HG02981 (cell line): ENCODE data around the gene GINS3.

ENCODE experiments used
- ATAC-seq: cut with Tn5 transposase; IDR thresholded peaks from one replicate; pipeline ENCODE4 v1.9.1; 2021; ENCODE audit warnings: mild to moderate bottlenecking, moderate library complexity; ENCODE audit not compliant: unreplicated experiment

Gene GINS3

DNA sequence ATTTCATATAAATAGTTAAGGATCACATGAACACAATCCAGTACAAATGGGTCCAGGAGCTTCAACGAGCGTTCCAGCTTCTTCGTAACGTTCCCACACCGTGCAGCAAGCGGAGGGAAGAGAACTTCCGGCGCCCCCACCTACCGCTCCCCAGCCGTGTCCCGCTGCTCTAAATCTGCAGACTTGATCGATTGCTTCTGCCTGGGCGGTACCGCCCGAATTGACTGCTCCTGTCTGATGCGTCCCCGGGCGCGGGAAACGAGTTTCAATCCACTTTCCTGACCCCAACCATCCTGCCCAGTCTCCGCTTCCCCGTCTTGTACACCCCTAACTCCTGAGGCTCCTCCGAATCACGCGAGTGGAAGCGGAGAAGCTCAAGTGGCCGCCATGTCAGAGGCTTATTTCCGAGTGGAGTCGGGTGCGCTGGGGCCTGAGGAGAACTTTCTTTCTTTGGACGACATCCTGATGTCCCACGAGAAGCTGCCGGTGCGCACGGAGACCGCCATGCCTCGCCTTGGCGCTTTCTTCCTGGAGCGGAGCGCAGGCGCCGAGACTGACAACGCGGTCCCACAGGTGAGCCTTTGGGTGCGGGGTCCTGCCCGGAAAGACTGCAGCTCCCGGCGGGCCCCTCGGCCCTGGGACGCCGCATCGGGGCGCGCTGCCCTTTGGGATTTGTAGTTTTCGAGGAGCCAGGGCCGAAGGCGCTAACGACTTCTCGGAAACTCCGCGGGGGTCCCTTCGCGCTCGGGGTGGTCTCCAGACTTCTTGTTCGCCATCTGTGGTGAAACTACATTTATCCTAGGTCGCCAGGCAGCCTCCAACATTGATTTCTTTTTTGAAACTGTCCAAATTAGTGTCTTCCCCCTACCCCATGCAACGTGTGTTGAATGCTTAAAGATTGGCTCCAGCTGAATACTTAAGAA lies at the start of gene GINS3:
TSS of gene GINS3 (plus strand) at position 257 of the 923 bp plus-strand sequence. CDS start at position 388, 131 bp downstream.
- peak; percentile 97 for ATAC-seq

DNA sequence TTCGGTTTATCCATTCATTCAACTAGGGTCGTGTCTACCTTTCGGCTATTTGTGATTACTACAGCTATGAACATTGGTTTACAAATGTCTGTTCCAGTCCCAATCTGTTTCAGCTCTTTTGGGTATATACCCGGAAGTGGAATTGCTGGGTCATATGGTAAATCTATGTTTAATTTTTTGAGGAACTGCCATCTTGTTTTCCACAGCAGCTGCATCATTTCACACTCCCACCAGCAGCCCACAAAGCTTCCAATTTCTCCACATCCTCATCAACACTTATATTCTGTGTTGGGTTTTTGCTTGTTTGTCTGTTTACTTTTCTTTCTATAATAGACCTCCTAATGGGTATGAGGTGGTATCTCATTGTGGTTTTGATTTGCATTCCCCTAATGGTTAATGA lies 48.7 kb upstream of the GINS3 start:
- no peak for ATAC-seq

DNA sequence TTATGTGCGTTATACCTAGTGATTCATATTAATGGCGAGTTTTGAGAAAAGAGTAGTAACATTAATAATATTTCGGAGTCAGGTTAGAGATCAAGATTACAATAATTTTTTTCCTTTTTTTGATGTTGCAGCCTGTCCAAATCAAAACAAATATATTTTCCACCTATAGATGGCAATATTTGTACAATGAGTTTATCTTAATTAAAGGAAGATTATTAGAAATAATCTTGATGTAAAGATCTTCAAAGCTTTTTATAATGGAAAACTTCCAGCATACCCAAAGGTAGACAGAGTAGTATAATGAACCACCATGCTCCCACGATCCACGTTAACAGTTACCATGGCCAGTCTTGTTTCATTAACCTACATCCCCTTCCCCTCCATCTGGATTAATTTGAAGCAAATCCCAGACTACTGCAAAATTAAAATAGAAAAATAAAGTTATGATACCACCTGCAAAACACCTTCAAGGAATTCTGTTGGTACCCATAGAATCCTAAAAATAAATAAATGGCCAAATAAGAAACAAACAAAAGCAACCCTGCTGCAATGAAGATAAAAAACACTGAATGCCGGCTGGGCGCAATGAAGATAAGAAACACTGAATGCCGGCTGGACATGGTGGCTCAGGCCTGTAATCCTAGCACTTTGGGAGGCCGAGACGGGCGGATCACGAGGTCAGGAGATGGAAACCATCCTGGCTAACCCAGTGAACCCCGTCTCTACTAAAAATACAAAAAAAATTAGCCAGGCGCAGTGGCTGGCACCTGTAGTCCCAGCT lies 46.5 kb upstream of the GINS3 start:
- no peak for ATAC-seq

DNA sequence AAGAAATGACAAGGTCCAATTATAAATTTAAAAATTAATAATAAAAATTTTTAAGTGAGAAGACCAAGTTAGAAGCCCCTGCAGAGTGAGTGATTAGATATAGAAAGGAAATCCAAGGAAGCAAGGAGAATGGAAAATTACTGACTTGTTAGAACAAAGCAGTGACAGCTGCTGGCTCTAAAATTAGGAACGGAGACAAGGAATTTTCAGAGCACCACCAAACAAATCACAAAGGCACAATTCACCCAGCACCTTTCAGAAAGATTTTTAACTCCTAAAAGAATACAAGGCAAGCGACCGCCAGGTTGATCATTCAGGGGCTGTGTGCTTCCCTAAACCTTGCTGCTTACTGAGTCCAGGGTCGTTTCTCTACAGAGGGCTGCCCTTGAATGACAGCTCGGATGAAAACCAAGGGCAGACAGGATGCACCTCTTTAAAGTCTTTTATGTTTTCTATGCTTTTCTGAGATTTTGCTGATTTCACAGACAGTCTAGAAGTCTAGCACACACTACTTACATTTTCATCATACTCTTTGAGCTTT lies 45.4 kb upstream of the GINS3 start:
- ATAC-seq = no peak

DNA sequence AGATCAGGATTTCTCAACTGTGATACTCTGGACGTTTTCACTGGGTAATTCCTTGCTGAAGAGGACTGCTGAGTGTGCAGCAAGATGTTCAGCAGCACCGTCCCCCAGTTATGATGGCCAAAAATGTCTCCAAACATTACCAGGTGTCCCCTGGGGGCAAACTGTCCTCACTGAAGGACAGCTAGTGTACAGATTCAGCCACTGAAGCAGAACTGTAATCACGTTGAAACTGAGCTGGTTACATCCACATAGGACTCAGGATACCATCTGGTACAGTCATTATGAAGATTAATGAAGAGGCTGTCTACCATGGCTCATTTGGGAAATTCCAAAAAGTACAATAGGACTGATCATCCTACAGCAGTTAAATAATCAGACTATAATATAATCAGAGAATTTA lies 43.3 kb upstream of the GINS3 start:
- no peak for ATAC-seq

DNA sequence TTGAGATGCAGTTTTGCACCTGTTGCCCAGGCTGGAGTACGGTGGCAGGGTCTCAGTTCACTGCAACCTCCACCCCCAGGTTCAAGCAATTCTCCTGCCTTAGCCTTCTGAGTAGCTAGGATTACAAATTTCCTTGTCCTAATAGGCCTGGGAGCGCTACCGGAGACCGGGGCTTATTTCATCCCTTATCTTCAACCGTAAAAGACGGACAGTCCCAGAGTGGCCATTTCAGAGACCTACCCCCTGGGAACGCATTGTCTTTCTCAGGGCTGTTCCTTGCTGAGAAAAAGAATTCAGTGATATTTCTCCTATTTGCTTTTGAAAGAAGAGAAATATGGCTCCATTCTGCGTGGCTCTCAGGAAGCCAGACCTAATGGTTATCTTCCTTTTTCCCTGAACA lies 39.6 kb upstream of the GINS3 start:
- ATAC-seq = no peak

DNA sequence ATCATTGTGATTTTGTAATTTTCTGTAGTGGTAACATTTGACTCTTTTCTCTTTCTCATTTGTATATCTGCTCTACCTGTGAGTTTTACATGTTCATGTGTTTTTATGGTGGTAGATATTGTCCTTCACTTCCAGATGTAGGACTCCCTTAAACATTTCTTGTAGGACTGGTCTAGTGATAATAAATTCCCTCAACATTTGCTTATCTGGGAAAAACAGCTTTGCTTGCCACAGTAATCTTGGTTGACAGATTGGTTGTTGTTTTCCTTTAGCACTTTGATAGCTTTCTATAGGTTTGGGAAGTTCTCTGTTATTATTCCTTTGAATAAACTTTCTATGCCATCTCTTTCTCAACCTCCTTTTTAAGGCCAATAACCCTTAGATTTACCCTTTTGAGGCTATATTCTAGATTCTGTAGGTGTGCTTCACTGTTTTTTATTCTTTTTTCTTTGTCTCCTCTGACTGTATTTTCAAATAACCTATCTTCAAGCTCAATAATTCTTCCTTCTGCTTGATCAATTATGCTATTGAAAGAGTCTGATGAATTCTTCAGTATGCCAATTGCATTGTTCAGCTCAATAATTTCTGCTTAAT lies 32.1 kb upstream of the GINS3 start:
- no peak for ATAC-seq

DNA sequence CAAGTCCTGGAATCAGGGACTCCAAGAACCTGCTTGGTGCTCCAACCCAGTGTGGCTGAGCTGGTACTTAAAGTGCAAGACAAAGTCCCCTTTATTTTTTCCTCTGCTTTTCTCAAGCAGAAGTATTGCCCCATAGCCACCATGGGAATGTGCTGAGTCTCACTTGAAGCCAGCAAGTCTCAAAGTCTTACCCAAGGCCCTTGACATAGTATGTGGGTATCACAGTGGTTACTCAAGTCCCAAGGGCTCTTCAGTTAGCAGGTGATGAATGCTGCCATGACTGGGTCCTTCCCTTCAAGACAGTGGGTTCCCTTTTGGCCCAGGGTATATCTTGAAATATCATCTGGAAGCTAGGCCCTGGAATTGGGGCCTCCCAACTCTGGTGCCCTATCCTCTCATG lies 30.5 kb upstream of the GINS3 start:
- ATAC-seq = no peak

DNA sequence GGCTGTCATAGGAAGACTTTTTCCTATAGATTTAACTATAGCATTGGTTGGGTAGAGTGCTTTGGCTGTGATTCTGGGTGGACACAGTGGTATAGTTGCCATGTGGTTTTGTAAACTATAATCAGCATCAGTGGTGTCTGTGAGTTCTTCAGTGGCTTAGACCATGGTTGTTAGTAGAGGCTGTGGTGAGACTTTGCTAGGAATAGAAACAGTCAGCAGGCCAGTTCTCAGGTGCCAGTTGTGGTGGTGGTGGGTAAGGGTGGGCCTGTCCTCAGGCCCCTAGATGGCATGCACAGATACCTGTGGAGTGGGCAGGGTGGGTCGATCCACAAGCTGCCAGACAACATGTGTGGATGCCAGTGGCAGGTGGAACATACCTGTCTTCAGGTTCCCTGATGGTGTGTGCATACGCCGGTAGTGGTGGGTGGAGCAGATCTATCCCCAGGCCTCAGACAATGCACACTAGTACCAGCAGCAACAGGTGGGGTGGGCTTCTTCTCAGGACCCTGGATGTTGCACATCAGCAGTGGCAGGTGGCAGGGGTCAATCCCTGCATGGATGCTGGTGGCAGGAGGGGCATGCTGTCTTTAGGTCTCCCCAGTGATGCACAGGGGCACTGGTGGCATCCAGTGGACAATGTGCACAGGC lies 28.4 kb upstream of the GINS3 start:
- ATAC-seq = no peak

DNA sequence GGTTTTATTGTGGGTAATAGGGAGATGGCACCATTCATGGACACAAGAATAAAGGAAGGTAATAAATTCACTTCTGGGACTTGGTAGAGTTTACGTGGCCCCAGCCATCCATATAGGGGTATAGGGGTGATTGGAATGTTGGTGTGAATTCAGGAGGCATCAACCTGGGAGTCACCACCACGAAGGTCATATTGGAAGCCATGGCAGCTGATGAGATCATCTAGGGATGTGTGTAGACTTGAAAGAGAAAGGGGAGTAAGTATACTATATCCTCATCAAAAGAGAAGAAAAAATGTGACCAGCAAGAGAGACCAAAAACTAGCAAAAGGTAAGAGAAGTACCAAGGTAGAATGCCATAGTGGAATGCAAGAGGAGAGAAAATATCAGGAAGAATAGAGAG lies 26.6 kb upstream of the GINS3 start:
- ATAC-seq = no peak

DNA sequence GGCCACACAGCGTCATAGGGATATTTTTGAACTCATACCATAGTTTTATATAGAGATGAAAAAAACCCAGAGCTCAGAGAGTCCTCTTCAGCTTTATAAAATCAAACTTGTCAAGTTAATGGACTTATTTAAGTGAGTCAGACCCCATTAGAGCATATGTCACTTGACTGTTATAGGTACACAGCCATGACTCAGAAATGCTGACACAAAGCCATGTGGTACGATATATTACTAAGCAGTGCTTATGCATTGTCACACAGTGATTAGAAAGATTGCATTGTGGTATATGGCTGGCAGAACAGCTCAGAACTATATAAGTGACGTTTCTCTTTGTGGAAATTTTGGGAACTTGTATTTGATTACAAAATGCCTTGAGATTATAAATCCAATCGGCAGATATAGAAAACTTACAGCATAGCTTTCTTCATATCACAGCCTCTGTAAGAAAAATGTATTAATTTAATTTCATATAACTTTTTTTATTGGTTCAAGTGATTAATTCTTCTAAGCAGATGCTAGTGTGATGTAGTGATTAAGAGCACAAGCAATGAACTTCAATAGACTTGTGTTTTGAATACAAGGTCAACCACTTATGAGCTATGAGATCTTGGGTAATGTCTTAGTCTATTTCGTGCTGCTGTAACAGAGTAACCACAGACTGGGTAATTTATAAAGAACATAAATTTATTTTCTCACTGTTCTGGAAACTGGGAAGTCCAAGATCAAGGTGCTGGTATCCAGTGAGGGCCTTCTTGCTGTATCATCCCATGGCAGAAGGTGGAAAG lies 25.8 kb upstream of the GINS3 start:
- no peak for ATAC-seq

DNA sequence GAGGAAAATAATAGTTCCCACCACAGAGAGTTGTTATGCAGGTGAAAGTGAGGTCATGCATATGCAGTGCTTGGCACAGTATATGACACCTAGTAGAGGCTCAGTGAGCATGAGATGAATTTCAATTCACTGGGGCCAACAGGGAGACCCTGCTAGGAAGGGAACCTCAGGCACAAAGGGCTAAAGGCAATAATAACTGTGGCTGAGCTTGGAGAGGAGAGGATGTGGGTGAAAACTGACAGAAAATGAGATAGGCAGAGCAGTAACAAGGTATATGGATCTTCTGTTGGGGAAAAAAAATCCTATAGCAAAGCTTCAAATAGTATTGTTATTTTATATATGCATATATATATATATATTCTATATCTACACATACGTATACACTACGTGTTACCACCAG lies 25.0 kb upstream of the GINS3 start:
- ATAC-seq = no peak

DNA sequence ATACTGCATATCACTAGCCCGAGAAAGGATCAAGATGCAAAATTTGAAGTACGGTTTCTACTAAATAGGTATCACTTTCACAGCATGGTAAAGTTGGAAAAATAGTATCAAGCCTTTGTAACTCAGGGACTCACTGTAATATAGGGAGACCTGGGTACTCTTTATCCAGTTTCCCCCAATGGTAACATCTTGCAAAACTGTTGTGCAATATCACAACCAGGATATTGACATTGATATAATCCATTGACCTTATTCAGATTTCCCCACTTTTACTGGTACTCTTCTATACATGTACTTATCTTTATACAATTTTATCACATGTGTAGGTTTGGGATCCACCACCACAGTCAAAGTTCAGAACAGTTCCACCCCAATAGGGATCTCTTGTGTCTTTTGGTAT lies 20.4 kb upstream of the GINS3 start:
- no peak for ATAC-seq

DNA sequence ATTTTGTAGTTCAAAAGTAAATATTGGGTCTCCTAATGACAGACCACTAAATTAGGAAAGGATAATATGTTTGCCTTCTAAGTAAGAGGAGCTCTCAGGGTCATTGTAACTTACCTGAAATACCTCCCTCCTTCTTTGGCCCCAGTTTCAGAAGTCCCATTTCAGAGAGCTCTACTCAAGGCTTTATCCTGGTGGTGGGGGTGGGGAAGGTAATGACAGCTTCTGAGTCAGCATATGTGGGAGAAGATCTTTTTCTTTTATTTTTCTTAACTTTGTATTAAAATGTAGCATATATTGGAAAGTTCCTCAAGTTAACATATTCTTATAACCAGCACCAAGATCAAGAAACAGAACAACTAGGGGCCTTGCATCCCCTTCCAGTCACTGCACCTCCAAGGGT lies 16.9 kb upstream of the GINS3 start:
- ATAC-seq = no peak

DNA sequence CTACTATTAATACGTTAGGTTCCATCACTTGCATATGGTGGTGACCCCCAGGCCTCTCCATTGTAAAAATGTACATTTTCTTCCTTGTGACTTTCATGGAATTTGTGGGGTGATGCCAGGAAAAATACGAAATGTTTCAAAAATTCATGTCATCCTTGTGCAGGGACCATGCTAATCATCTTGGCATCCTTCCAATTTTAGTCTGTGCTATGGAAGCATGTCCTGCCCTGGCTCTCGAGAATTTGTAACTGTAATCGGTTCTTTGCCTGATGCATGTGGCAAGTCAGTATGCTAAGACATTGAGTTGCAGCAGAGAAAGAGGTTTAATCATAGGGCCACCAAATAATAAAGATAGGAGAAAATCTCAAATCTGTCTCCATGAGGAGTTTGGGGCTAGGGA lies 14.3 kb upstream of the GINS3 start:
- ATAC-seq = no peak

DNA sequence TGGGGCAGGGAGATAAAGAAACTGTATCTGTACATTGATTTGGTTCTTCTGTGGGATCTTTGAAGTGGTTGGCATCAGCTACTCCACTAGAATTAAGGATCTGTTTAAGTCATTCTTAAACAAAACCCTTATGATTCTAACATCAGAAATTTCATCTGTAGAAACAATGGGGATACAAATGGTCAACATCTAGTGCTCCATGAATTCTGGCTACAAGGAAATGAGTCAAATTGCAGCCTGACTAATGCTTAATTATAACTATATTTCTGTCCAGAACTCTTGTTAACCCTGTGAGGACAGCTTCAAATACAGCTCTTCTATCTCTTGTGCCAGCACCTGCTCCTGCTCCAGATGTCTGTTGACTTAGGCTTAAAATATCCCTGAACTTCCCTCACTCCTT lies 13.9 kb upstream of the GINS3 start:
- no peak for ATAC-seq

DNA sequence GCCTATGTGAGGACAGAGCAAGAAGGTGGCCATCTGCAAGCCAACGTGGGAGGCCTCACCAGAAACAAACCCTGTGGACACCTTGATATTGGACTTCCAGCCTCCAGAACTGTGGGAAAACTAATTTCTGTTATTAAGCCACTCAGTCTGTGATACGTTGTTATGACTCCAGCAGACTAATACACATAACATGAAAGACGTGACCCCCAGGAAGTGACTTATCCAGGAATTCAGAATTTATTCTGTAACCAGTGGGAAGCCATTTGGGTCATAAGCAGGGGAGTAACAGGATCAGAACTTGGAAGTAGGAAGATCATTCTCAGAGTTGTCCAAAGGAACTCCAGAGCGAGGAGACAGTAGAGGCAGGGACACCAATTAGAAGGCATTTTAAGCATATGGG lies 12.5 kb upstream of the GINS3 start:
- no peak for ATAC-seq

DNA sequence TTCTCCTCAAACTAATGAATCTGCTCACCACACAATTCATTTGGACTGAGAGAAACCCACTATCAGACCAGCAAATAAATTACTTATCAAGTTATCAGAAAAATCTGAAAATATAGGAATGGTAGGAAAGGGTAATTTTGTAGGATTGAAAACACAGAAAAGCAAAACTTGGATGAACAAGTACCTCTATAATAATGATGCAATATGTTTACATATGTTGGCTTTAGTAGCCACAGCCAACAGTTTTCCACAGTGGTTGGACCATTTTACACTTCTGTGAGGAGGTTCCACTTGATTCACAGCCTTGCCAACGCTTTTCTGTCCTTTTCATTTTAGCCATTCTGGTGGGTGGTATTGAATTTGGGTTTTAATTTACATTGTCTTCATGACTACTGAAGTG lies 10.6 kb upstream of the GINS3 start:
- ATAC-seq = no peak

DNA sequence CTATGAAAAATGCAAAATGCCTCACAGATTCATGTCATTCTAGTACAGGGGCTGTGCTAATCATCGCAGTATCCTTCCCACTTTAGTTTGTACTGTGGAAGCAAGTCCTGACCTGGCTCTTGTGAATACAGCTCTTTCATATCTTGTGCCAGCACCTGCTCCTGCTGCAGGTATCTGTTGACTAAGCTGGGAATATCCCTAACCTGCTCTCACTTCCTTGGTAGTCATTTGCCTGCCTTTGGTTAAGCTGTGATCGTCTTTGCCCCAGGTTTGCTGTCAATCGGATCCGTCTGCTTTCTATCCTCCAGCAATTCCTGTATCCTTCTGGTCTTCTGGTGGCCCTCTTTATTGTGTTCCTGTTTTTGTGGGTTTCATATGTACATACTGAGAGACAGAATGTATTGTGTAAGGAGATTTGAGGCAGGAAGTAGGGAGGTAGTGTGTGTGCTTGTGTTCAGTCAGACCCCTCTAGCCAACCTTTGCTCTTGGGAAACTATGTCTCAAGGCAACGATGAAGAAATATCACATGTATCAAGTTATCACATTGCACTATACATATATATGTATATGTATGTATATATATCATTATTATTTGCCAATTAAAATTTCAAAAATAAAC lies 7.7 kb upstream of the GINS3 start:
- ATAC-seq = no peak
